Measurements from ENCODE around the gene FOXD3. TPM values are rescaled to one million over a fixed set of nuclear protein-coding genes. Genes with fewer than 3 reads are reported as not detected.

FOXD3 gene
- total RNA-seq, 1 donor from 2014 or later, result not detected

GRCh38 chr1:63366908-63367214 lies 44.5 kb downstream of the FOXD3 start:
- Histone ChIP-seq H3K36me3 (no peaks in the 10 kb centered on the region), H3K4me3 (peak overlapping the region; percentile 72 to 80), H3K27me3 (no peaks in the 10 kb centered on the region), H3K27ac (peak overlapping the region in 1 of 2 donors; percentile 75), H3K9me3 (no peaks in the 10 kb centered on the region), H3K4me1 (peaks cover 0 to 2% of the 10 kb centered on the region in 2 donors)
- DNase-seq (ENCODE audit: low spot score in 2 of 2), result no peak
- no peak for TF ChIP-seq CTCF (IDR thresholded peaks at IDR 0.05)
- intact Hi-C loops (cut with DNase I), result loop anchor here (10.0 kb wide), 1 partner anchor 932 kb away; the partner anchor contains the start of gene USP1

- TF ChIP-seq CTCF (IDR thresholded peaks at IDR 0.05), result no peak
- DNase-seq (ENCODE audit: low spot score in 2 of 2), result peak; percentile 78 to 96
- H3K9me3 ChIP-seq, result no peaks in the 10 kb centered on the region
- H3K27ac ChIP-seq, result peak within 1 kb of the TSS; percentile 61 to 75
- H3K36me3 ChIP-seq, result no peaks in the 10 kb centered on the region
- H3K4me3 ChIP-seq, result peak within 1 kb of the TSS; percentile 72 to 80
- H3K27me3 ChIP-seq, result no peaks in the 10 kb centered on the region
- intact Hi-C loops (cut with DNase I), result loop anchor here (10.0 kb wide), 1 partner anchor 933 kb away; the partner anchor contains the start of gene USP1
- peaks cover 0 to 2% of the 10 kb centered on the region in 2 donors for H3K4me1 ChIP-seq
Observed at GRCh38 chr1:63367215-63368103, 45.1 kb downstream of the FOXD3 start, which contains the start of gene ALG6. ALG6 (plus strand) TSS chr1:63367627; CDS start chr1:63370978, 3,351 bp downstream.

DNA sequence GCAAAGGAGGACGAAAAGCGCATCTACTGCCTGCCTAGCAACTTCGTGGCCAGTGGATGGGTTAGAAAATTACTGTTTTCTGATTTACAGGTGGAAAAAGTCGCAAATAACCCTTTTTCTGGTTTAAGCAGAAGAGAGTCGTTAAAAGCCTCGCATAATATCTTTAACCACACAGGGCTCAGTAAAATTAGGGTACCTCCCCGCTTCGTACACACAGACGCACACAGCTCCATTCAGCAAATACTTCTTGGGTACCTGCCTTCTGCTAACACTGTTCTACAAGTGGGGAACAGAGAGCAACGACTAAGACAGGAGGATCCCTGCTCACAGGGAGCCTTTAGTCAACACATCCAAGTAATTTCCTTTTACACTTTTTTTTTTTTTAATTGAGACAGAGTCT lies 45.8 kb downstream of the FOXD3 start:
- Histone ChIP-seq H3K27me3 (no peaks in the 10 kb centered on the region), H3K27ac (peak overlapping the region in 1 of 2 donors; percentile 75), H3K36me3 (no peaks in the 10 kb centered on the region), H3K9me3 (no peaks in the 10 kb centered on the region), H3K4me1 (peaks cover 0 to 2% of the 10 kb centered on the region in 2 donors), H3K4me3 (peak overlapping the region; percentile 72 to 80)
- TF ChIP-seq CTCF (IDR thresholded peaks at IDR 0.05), result no peak
- intact Hi-C loops (cut with DNase I), result loop anchor here (10.0 kb wide), 1 partner anchor 933 kb away; the partner anchor contains the start of gene USP1
- DNase-seq (ENCODE audit: low spot score in 2 of 2), result no peak

Other genes starting within 250 kb of the FOXD3 start
- 5.7 TPM for gene ALG6, start 45.1 kb downstream of the FOXD3 start, total RNA-seq
- gene ITGB3BP, start 200.7 kb downstream of the FOXD3 start, total RNA-seq, result 4.2 TPM
- 0.32 TPM for gene EFCAB7, start 201.0 kb downstream of the FOXD3 start, total RNA-seq